ENCODE results near the gene PKN1.

The PKN1 gene

GRCh38 chr19:14470031-14470876 is 37.1 kb downstream of the PKN1 start:
- no peak for DNase-seq

- no peak for DNase-seq
Observed at GRCh38 chr19:14471436-14472187, 38.5 kb downstream of the PKN1 start.

DNA sequence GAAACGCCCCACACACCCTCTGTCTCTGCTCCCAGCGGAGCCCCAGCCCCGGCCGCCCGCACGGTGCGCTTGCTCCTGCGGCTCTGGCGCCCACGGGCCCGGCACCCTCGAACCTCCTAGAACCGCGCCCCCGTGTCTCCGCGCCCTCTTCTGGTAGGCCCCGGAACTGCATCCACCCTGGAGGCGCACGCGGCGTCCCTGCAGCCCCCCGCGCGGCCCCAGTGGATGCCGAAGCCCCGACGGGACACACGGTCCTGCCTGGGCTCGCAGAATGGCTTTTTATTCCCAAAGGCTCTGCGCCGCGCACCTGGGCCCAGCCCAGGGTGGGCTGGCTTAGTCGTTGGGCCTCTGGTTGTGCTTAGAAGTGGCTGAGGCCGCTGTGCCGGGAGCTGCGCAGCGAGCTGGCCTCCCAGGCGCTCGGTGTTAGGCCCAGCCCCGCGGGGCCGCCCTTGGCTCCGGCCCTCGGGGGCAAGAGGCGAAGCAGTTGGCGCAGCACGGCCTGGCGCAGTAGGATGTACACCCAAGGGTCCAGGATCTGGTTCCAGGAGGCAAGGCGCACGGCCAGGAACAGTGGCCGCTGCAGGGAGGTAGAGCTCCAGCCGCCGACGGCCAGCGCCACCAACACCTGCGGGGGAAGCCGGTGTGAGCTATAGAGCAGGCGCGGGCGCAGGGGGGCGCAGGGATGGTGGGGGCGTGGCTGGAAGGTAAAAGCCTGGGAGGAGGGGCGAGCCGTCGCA is 39.3 kb downstream of the PKN1 start:
- DNase-seq = peak in 1 of 2 experiments; percentile 65

GRCh38 chr19:14473073-14473977 is 40.2 kb downstream of the PKN1 start:
- peak in 1 of 2 experiments; percentile 32 for DNase-seq

GRCh38 chr19:14473978-14474578 is 41.0 kb downstream of the PKN1 start:
- no peak for DNase-seq

DNA sequence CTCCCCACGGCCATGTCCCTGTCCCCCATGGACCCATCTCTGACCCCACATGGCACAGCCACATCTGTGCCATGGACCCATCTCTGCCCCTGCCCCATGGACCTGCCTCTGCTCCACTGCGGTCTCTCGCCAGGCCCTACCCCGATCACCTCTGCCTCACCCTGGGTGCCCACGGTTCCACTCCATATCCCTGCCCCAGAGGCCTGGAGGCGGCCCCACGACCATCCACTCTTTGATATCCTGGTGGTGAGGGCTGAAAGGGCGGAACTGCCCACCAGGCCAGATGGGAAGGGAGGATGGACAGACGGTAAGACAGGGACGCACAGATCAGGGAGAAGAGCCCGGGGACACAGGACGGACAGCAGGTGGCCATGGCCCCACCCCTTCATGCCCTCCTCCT is 41.7 kb downstream of the PKN1 start:
- no peak for DNase-seq

- DNase-seq = peak in 1 of 2 experiments; percentile 16
Observed at GRCh38 chr19:14475251-14476073, 42.4 kb downstream of the PKN1 start, which contains the start of gene PTGER1. Gene PTGER1 (minus strand): TSS chr19:14475354. CDS start chr19:14474320, 1,034 bp downstream.

GRCh38 chr19:14476327-14476672 is 43.2 kb downstream of the PKN1 start:
- DNase-seq = no peak

- peak in 1 of 2 experiments; percentile 9 for DNase-seq
Observed at GRCh38 chr19:14476673-14477401, 43.7 kb downstream of the PKN1 start.

- DNase-seq = no peak
Observed at GRCh38 chr19:14477418-14478112, 44.5 kb downstream of the PKN1 start.

GRCh38 chr19:14478113-14478545 is 45.0 kb downstream of the PKN1 start:
- no peak for DNase-seq

DNA sequence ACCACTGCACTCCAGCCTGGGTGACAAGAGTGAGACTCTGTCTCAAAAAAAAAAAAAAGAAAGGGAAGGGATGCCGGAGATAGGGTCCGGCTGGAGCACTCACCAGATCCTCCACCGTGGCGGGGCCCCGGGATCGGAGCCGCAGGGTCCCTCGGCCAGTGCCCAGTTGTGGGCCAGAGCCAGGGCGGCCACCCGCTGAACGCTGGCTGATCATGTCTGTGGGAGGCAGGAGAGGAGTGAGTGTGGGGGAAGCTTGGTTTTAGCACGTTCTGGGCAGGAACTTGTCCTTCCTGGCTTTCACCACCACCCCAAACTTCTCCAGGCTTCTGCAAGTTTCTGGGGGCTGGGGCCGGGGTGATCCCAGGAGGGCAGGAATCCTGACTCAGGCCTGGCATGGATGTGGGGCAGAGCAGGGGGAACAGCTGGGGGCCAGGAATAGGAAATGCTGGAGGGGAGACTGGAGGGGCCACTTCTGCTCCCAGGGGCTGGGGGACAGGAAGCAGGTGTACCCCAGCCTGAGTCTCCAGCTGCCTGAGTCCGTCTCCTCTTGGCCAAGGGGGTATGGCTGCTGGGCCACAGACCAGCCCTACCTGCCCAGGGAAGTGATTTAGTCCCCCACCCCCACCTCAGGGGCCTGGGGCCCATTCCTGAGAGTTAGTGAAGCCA is 46.3 kb downstream of the PKN1 start:
- no peak for DNase-seq

DNA sequence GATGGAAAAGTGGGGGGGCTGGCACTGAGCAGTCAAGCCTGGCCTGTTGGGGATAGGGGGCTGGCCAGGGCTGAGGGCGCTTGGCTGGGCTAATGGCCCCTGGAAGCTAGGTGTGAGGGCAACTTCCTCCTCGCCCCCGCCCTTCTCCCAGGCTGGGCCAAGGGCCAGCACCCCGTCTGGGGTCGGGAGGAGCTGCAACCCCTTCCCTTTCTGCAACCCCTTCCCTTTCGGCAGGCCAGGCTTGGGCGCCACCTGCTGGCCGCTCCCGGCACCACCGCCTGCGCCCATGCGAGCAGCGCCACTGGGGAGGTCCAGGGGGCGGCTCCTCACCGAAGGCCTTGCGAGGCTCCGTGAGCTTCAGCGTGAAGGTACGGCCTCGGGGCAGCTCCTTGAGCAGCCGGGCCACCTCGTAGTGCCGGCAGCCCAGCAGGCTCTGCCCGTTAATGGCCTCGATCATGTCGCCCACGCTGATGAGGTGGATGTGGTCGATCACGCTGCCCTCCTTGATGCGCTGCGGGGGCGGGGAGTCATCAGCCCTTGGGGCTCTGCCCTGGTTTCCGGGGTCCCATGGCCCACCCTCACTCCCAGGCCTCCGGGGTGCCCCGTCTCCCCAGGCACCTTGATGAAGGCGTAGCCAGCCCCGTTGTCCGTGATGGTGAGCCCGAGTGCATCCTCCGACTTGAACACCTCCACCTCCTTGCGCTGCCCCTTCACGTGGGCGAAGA is 47.0 kb downstream of the PKN1 start:
- peak in 1 of 2 experiments; percentile 40 for DNase-seq

- DNase-seq = no peak
Observed at GRCh38 chr19:14480700-14481079, 47.6 kb downstream of the PKN1 start.

GRCh38 chr19:14482172-14482941 is 49.3 kb downstream of the PKN1 start:
- DNase-seq = no peak

DNA sequence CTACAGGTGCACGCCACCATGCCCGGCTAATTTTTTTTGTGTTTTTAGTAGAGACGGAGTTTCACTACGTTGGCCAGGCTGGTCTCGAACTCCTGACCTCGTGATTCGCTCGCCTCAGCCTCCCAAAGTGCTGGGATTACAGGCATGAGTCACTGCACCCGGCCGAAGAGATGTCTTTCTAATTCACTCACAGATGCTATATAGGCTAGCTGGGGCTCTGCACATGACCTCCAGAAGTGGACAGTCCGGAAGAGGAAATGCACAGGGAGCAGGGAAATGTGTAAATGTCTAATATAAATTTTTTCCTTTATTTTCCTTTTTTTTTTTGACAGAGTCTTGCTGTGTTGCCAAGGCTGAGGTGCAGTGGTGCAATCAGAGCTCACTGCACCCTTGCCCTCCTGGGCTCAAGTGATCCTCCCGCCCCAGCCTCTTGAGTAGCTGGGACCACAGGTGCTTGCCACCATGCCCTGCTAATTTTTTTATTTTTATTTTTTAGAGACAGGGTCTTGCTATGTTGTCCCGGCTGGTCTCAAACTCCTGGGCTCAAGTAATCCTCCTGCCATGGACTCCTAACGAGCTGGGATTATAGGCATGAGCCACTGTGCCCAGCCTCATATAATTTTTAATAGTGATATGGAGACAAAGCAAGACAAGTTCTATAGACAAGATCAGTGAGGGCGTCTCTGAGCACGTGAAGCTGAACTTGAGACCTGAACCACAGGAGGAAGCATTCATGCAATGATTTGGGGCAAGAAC is 54.4 kb downstream of the PKN1 start:
- no peak for DNase-seq

Measured in NCI-H526 (cell line).